DOHH2 (cell line): ENCODE results near the gene MTPN.

Experiments
- H3F3A ChIP-seq: fragments of 200-600 bp; sonication (generic), shearing (Covaris generic); 2 replicates; pipeline ENCODE4 v1.6.0; 2016; ENCODE audit warnings: antibody characterized with exemption, mild to moderate bottlenecking; ENCODE audit not compliant: control insufficient read depth, insufficient read depth
- H3K27ac ChIP-seq: fragments of 200-600 bp; sonication (generic); 2 replicates; pipeline ENCODE4 v1.5.1; 2014; ENCODE audit warnings: low read depth, mild to moderate bottlenecking, low read length, moderate library complexity
- H3K27me3 ChIP-seq: fragments of 200-600 bp; sonication (generic); 2 replicates; pipeline ENCODE4 v1.6.1; 2014; ENCODE audit warnings: mild to moderate bottlenecking, low read length, mixed read lengths; ENCODE audit not compliant: control insufficient read depth
- H3K36me3 ChIP-seq: fragments of 200-600 bp; sonication (generic); 2 replicates; pipeline ENCODE4 v1.6.1; 2014; ENCODE audit warnings: mild to moderate bottlenecking, low read length, moderate library complexity, mixed read lengths; ENCODE audit not compliant: control insufficient read depth
- H3K4me1 ChIP-seq: fragments of 200-600 bp; sonication (generic); 2 replicates; pipeline ENCODE4 v1.6.1; 2014; ENCODE audit warnings: mild to moderate bottlenecking, low read length, mixed read lengths; ENCODE audit not compliant: control insufficient read depth
- H3K4me2 ChIP-seq: fragments of 200-600 bp; sonication (generic); 2 replicates; pipeline ENCODE4 v1.6.0; 2014; ENCODE audit warnings: mild to moderate bottlenecking, low read length, moderate library complexity
- H3K4me3 ChIP-seq: fragments of 200-600 bp; sonication (generic); 2 replicates; pipeline ENCODE4 v1.5.1; 2014; ENCODE audit warnings: mild to moderate bottlenecking, low read length, mixed read lengths
- H3K79me2 ChIP-seq: fragments of 200-600 bp; sonication (generic); 2 replicates; pipeline ENCODE4 v1.6.1; 2014; ENCODE audit warnings: mild to moderate bottlenecking, low read length, mixed read lengths; ENCODE audit not compliant: control insufficient read depth
- H3K9me2 ChIP-seq: fragments of 200-600 bp; sonication (generic); replicated peaks from 2 replicates; pipeline ENCODE4 v1.6.1; 2014; ENCODE audit warnings: mild to moderate bottlenecking, low read length, mixed read lengths; ENCODE audit not compliant: control insufficient read depth
- H3K9me3 ChIP-seq: fragments of 200-600 bp; sonication (generic); 2 replicates; pipeline ENCODE4 v1.6.1; 2014; ENCODE audit warnings: antibody characterized with exemption, low read length, mixed read lengths; ENCODE audit not compliant: control insufficient read depth, insufficient read depth
- H4K20me1 ChIP-seq: fragments of 200-600 bp; sonication (generic); 2 replicates; pipeline ENCODE4 v1.6.0; 2014; ENCODE audit warnings: low read depth, mild to moderate bottlenecking, antibody characterized with exemption, low read length, moderate library complexity; ENCODE audit not compliant: control insufficient read depth, insufficient read depth
- CTCF ChIP-seq: fragments of 200-600 bp; sonication (generic); IDR thresholded peaks from one replicate; pipeline ENCODE4 v1.5.1; 2014; ENCODE audit warnings: antibody characterized with exemption, mild to moderate bottlenecking, low read depth, low read length; ENCODE audit not compliant: poor library complexity, severe bottlenecking
- EZH2phosphoT487 ChIP-seq: fragments of 200-600 bp; sonication (generic); IDR thresholded peaks from 2 replicates; pipeline ENCODE4 v1.6.1; 2017; ENCODE audit warnings: borderline replicate concordance, mild to moderate bottlenecking, antibody characterized with exemption, low read length, moderate library complexity, mixed read lengths

MTPN gene

GRCh38 chr7:135957627-135958026 is 19.5 kb downstream of the MTPN start:
- Histone ChIP-seq H3K9me3 (no peaks in the 10 kb centered on the region), H3F3A (no peaks in the 10 kb centered on the region), H3K36me3 (peaks cover 78% of the 10 kb centered on the region), H3K27me3 (no peaks in the 10 kb centered on the region), H3K79me2 (peaks cover 100% of the 10 kb centered on the region), H4K20me1 (peaks cover 31% of the 10 kb centered on the region), H3K27ac (no peak overlapping the region), H3K4me1 (peaks cover 24% of the 10 kb centered on the region), H3K9me2 (no peaks in the 10 kb centered on the region), H3K4me3 (no peak overlapping the region), H3K4me2 (no peak overlapping the region)
- TF ChIP-seq EZH2phosphoT487 (no peak), CTCF (no peak)

GRCh38 chr7:135956393-135956792 is 20.8 kb downstream of the MTPN start:
- Histone ChIP-seq H3F3A (no peaks in the 10 kb centered on the region), H3K4me2 (no peak overlapping the region), H3K4me3 (no peak overlapping the region), H3K36me3 (peaks cover 76% of the 10 kb centered on the region), H4K20me1 (peaks cover 23% of the 10 kb centered on the region), H3K9me3 (no peaks in the 10 kb centered on the region), H3K27ac (no peak overlapping the region), H3K4me1 (peaks cover 11% of the 10 kb centered on the region), H3K79me2 (peaks cover 100% of the 10 kb centered on the region), H3K9me2 (no peaks in the 10 kb centered on the region), H3K27me3 (no peaks in the 10 kb centered on the region)
- TF ChIP-seq CTCF = no peak
- TF ChIP-seq EZH2phosphoT487 = no peak

- Histone ChIP-seq H3K9me3 (no peaks in the 10 kb centered on the region), H3K4me2 (no peak overlapping the region), H3K4me1 (peaks cover 10% of the 10 kb centered on the region), H3K79me2 (peaks cover 94% of the 10 kb centered on the region), H3K4me3 (no peak overlapping the region), H3K9me2 (no peaks in the 10 kb centered on the region), H3K27ac (no peak overlapping the region), H3F3A (no peaks in the 10 kb centered on the region), H3K36me3 (peaks cover 79% of the 10 kb centered on the region), H3K27me3 (no peaks in the 10 kb centered on the region), H4K20me1 (peaks cover 16% of the 10 kb centered on the region; the same call in 1 of the 2 replicates)
- TF ChIP-seq CTCF (no peak), EZH2phosphoT487 (no peak)
Observed at GRCh38 chr7:135950972-135951371, 26.2 kb downstream of the MTPN start.
